Activated CD4-positive, alpha-beta T cell treated with anti-CD3 and anti-CD28 coated beads, Interleukin-2, amount 50 U/mL, for 1 hour (primary cell): Measurements from ENCODE around the gene CRYBG1.
"Not testable (repeated sequence)": the region's sequence is repeated elsewhere in the genome, so short reads cannot be mapped to it uniquely, and the experiment has no call there.

Experiments
- DNase-seq: peaks from one replicate; pipeline ENCODE4 v3.0.0-alpha.2; 2020

Gene CRYBG1

GRCh38 chr6:106558364-106558763 lies 197.8 kb downstream of the CRYBG1 start:
- DNase-seq: no peak

- not testable (repeated sequence) for DNase-seq
Observed at GRCh38 chr6:106559659-106560058, 199.1 kb downstream of the CRYBG1 start.

- DNase-seq: no peak
Observed at GRCh38 chr6:106560996-106561685, 200.6 kb downstream of the CRYBG1 start.

- DNase-seq: no peak
Observed at GRCh38 chr6:106561686-106562405, 201.3 kb downstream of the CRYBG1 start.

GRCh38 chr6:106563614-106564013 lies 203.1 kb downstream of the CRYBG1 start:
- no peak for DNase-seq

GRCh38 chr6:106564476-106564875 lies 204.0 kb downstream of the CRYBG1 start:
- DNase-seq: no peak

GRCh38 chr6:106568530-106568929 lies 208.0 kb downstream of the CRYBG1 start:
- DNase-seq: no peak

- no peak for DNase-seq
Observed at GRCh38 chr6:106569428-106569827, 208.9 kb downstream of the CRYBG1 start.

GRCh38 chr6:106572436-106572835 lies 211.9 kb downstream of the CRYBG1 start:
- DNase-seq: no peak

- no peak for DNase-seq
Observed at GRCh38 chr6:106572875-106573585, 212.5 kb downstream of the CRYBG1 start.

GRCh38 chr6:106574741-106575458 lies 214.4 kb downstream of the CRYBG1 start:
- no peak for DNase-seq

- DNase-seq: no peak
Observed at GRCh38 chr6:106579281-106579680, 218.8 kb downstream of the CRYBG1 start.

GRCh38 chr6:106581468-106581867 lies 221.0 kb downstream of the CRYBG1 start:
- no peak for DNase-seq

- no peak for DNase-seq
Observed at GRCh38 chr6:106586815-106587415, 226.4 kb downstream of the CRYBG1 start.

GRCh38 chr6:106588937-106589336 lies 228.4 kb downstream of the CRYBG1 start:
- not testable (repeated sequence) for DNase-seq

- no peak for DNase-seq
Observed at GRCh38 chr6:106591111-106591825, 230.8 kb downstream of the CRYBG1 start.

GRCh38 chr6:106599440-106599839 lies 238.9 kb downstream of the CRYBG1 start:
- no peak for DNase-seq

GRCh38 chr6:106600329-106600728 lies 239.8 kb downstream of the CRYBG1 start:
- DNase-seq: no peak

- DNase-seq: no peak
Observed at GRCh38 chr6:106608080-106608668, 247.7 kb downstream of the CRYBG1 start.

- no peak for DNase-seq
Observed at GRCh38 chr6:106609699-106610098, 249.2 kb downstream of the CRYBG1 start.

- no peak for DNase-seq
Observed at GRCh38 chr6:106611030-106611429, 250.5 kb downstream of the CRYBG1 start.
